NCI-H2107 treated with DMSO at 0.1 percent for 48 hours (cell line): ENCODE data around the gene P2RY8.

ENCODE experiments used
- DNase-seq: peaks from one replicate; lab custom pipeline; 2025; ENCODE audit not compliant: unreplicated experiment; lab: John Stamatoyannopoulos, UW

The P2RY8 gene

DNA sequence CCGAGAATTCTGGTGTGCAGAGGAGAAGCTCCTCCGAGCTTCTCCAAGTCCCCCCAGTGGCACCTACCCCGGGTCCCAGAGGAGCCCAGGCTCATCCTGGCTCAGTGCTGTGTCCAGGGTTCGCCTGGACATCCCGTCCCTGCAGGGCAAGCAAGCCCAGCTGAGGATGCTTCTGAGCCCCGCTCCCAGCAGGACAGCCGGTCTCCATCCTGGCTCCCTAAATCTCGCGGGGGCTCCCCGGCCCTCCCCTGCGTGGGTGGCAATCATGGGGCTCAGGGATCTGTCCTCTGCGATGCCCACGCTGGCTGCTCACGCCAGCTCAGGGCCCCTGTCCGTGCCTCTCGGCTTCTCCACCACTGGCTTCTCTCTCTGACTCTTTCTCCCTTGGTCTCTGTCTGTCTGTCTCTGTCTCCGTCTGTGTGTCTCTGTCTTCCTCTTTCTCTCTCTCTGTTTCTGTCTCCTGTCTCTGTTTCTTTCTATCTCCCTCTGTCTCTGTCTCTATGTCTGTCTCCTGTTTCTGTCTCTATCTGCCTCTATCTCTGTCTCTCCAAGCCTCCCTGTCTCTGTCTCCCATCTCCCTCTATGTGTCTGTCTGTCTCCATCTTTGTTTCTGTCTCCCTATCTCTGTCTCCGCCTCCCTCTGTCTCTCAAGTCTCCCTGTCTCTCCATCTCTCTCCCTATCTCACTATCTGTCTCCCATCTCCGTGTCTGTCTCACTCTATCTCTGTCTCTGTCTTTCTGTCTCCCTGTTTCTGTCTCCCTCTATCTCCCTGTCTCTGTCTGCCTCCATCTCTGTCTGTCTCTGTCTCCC lies 117.2 kb downstream of the P2RY8 start:
- DNase-seq, result no peak

DNA sequence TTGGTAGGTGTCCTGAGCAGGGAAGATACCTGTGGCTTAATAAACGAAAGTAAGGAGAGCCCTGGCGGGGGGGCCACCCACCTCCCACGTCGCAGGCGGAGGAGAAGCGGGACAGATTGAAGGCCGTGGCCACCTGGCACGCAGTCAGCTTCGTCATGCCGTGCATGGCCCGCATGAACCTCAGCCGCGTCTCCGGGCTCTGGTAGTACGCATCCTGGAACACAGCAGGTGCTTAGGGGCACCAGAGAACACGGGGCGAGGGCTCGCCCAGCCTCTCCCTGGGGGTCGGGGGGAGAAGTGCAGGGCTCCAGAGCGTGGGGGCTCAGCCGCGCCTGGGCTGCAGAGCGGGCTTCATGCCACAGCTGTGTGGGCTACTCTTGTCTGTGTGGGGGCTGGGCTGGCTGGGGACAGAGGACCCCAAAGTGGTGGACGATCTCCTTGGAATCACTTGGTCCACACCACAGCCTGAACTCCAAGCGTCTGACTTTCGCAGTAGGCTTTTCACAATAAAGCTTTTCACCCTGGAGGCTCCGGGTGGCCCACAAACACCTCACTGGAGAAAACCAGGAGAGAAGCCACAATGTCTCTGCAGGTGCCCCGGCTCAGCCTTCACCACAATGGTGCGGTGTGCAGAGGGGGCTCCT lies 118.0 kb downstream of the P2RY8 start:
- DNase-seq, result no peak

DNA sequence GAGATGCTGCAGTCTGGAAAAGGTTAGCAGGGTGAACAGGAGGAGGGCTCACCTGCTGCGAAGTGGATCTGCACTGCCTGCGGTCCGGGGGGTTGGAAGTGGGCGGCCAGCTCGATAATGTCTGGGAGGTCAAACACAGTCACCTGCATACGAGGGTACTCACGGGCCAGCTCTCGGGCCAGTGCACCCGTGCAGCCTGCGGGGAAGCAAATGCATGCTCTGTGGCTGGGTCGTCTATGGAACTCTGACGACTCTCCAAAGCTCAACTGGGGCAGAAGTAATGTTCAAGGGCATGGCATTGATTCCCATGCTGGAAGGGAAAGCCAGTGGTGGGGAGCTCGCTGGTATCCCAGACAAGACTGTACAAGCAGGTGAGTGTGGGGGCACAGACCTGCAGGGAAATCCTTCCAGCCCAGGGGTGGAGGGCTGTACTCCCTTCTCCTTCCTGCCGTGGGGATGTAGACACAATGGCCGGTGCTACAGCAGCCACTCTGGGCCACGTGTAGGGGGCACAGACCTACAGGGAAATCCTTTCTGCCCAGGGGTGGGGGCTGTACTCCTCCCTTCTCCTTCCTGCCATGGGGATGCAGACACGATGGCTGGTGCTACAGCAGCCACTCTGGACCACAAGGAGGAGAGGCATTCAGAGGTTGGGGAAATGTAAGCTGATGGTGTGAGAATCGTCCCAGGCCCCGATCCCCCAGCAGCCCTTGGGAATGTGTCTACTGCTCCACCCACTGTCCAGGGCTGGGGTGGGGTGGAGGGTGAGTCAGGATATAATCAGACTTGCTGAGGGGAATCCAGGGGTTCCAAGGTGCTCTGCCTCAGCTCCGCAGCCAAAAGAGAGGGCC lies 118.8 kb downstream of the P2RY8 start:
- no peak for DNase-seq

DNA sequence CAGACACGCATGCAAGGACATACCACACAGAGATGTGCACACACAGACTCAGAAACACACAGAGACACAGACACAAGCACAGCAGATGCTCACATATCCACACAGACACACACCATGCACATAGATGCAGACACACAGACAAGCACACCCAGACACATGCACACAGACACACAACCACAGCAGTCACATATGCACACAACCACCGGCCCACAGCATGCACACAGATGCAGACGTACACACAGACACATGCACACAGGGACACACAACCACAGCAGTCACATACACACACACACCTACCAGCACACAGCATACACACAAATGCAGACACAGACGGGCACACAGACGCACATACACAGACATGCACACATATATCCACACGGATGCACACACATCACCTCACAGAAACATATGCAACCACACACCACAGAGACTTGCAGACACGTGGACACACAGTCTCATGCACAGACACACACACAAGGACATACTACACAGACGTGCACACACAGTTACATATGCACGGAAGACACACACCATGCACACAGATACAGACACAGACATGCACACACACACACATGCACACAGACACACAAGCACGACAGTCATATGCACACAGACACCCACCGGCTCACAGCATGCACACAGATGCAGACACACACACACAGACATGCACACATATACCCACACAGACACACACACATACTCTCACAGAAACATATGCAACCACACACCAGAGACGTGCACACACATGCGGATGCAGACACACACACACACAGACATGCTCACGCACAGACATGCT lies 119.8 kb downstream of the P2RY8 start:
- no peak for DNase-seq

DNA sequence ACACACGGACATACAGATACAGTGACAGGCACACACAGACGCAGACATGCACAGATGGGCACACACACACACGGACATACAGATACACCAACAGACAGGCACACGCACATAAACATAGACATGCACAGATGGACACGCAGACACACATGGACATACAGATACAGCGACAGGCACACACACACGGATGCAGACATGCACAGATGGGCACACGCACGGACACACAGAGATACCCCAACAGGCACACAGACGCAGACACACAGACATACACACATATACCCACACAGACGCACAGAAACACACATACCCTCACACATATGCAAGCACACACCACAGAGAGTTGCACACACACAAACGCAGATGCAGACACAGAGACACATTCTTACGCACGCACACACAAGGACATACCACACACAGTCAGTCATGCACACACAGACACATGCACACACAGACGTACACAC lies 120.6 kb downstream of the P2RY8 start:
- DNase-seq, result no peak
